GM12801 (cell line): Measurements from ENCODE around the gene SLAIN1.

Source experiments
- TF ChIP-seq, protein P1 (sequence below): IDR thresholded peaks from one replicate; pipeline ENCODE4 v1.5.1; 2011; ENCODE audit warnings: control low read depth; ENCODE audit not compliant: insufficient read length; ENCODE audit errors: extremely low read depth

The SLAIN1 gene

DNA sequence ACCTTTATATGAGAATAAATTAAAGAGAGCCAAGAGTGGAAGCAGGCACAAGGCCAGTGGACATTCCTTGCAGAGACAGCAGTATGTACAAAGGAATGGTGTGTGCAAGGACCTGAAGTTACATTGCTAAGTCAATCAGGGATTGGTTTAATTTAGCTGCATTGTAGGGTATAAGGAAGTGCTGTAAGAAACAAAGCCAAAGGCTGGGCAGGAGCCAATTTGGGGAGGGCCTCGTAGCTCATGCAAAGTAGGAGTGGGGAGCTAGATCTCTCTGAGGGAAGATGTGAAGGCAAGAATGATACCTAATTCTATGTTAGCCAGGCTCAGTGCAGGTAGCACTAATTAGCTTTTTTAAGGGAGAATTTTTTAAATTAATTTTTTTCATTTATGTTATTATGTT lies 76.7 kb downstream of the SLAIN1 start:
- TF ChIP-seq, protein P1, sequence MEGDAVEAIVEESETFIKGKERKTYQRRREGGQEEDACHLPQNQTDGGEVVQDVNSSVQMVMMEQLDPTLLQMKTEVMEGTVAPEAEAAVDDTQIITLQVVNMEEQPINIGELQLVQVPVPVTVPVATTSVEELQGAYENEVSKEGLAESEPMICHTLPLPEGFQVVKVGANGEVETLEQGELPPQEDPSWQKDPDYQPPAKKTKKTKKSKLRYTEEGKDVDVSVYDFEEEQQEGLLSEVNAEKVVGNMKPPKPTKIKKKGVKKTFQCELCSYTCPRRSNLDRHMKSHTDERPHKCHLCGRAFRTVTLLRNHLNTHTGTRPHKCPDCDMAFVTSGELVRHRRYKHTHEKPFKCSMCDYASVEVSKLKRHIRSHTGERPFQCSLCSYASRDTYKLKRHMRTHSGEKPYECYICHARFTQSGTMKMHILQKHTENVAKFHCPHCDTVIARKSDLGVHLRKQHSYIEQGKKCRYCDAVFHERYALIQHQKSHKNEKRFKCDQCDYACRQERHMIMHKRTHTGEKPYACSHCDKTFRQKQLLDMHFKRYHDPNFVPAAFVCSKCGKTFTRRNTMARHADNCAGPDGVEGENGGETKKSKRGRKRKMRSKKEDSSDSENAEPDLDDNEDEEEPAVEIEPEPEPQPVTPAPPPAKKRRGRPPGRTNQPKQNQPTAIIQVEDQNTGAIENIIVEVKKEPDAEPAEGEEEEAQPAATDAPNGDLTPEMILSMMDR, result no peak

- TF ChIP-seq, protein P1, result no peak
Observed at GRCh38 chr13:77776704-77777103, 79.2 kb downstream of the SLAIN1 start.

- TF ChIP-seq, protein P1, result no peak
Observed at GRCh38 chr13:77779552-77780272, 82.2 kb downstream of the SLAIN1 start.

DNA sequence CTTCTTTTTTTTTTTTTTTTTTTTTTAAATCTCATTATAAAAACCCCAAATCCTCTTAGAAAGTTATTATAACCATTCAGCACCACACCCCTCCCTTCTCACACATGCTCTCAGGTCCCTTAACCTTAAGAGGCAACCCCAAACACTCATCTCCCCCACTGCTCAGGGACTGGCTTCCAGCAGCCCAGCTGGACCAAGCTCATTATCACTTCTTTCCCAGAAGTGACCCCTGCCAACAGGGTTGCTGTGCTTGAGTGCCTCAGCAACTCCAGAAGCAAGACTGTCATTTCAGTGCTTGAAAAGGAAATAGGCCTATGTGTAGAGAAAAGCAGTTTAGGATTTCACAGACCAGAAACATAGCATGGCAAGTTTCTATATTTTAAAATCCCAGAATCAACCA lies 84.3 kb downstream of the SLAIN1 start:
- TF ChIP-seq, protein P1, result no peak

- TF ChIP-seq, protein P1, result no peak
Observed at GRCh38 chr13:77784515-77784914, 87.0 kb downstream of the SLAIN1 start.

GRCh38 chr13:77786695-77787287 lies 89.3 kb downstream of the SLAIN1 start:
- TF ChIP-seq, protein P1, result no peak

DNA sequence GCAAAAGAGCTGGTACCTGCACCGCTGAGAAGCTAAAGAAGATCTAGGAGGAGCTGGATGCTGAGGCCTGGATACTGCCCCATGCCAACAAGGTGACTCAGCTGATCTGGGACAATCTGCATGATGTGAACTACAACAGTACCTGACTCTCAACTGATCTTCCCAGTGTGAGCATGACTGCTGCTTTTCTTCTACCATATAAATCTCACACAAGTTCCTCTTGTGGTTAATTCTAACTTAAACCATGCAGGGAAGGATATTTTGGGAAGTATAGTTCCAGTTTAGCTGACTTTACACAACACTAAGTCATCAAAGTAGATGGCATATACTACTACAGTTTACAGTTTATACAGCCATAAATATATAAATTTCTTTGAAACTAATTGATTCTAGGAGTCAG lies 91.9 kb downstream of the SLAIN1 start:
- TF ChIP-seq, protein P1, result no peak
